HEK293 (cell line): ENCODE data around the gene CD47.

ENCODE experiments used
- CTCF ChIA-PET: fragments of 350-600 bp; formaldehyde crosslinking; extraction: SDS; loops from one replicate; lab custom pipeline; 2021; ENCODE audit warnings: antibody characterized with exemption; lab: Yijun Ruan, JAX
- POLR2A ChIA-PET: fragments of 300-600 bp; formaldehyde crosslinking; extraction: SDS; loops from one replicate; lab custom pipeline; 2020; ENCODE audit warnings: antibody characterized with exemption, inconsistent platforms; lab: Yijun Ruan, JAX
- H3K27ac ChIP-seq: fragments of 200-500 bp; sonication (Bioruptor generic); 2 replicates; pipeline ENCODE4 v1.5.1; 2014; ENCODE audit warnings: low read depth, low read length, control low read depth, inconsistent platforms; ENCODE audit errors: extremely low read depth
- H3K36me3 ChIP-seq, 2 experiments: fragments of 200-500 bp in 1 of 2; sonication (Bioruptor generic) in 1 of 2; 1 replicate in 1 of 2; 2 replicates in 1 of 2; pipeline ENCODE4 v1.5.1; 2014 to 2017; ENCODE audit warnings: inconsistent platforms in 2 of 2, low read length in 2 of 2; ENCODE audit not compliant: control insufficient read depth in 2 of 2, insufficient read depth in 1 of 2
- H3K4me1 ChIP-seq: fragments of 200-500 bp; sonication (Bioruptor generic); 2 replicates; pipeline ENCODE4 v1.5.1; 2014; ENCODE audit warnings: mild to moderate bottlenecking, low read length, inconsistent platforms; ENCODE audit not compliant: control insufficient read depth, insufficient read depth
- H3K4me3 ChIP-seq: 2 replicates; pipeline ENCODE4 v1.5.1; 2011; ENCODE audit warnings: low read depth, mild to moderate bottlenecking, control low read depth, low read length, moderate library complexity
- H3K9me3 ChIP-seq: fragments of 200-500 bp; sonication (Bioruptor generic); 2 replicates; pipeline ENCODE4 v1.5.1; 2014; ENCODE audit warnings: low read depth, low read length, inconsistent platforms; ENCODE audit not compliant: control insufficient read depth, insufficient read depth
- GLI2 ChIP-seq: fragments of 450-650 bp; formaldehyde crosslinking; IDR thresholded peaks from 2 replicates; pipeline ENCODE4; 2017; ENCODE audit warnings: missing biosample characterization, missing genetic modification characterization, low read depth, borderline replicate concordance
- GLIS2 ChIP-seq: fragments of 450-650 bp; formaldehyde crosslinking; IDR thresholded peaks from 2 replicates; pipeline ENCODE4 v1.5.1; 2016; ENCODE audit warnings: missing biosample characterization, missing genetic modification characterization
- HOXD13 ChIP-seq: sonication (generic); formaldehyde crosslinking; IDR thresholded peaks from 2 replicates; pipeline ENCODE4 v1.8.0; 2022; ENCODE audit warnings: missing genetic modification reagents, borderline replicate concordance
- KLF16 ChIP-seq: fragments of 450-650 bp; formaldehyde crosslinking; IDR thresholded peaks from 2 replicates; pipeline ENCODE4 v1.5.1; 2017; ENCODE audit warnings: missing biosample characterization, missing genetic modification characterization
- SCRT1 ChIP-seq: fragments of 450-650 bp; formaldehyde crosslinking; IDR thresholded peaks from 2 replicates; pipeline ENCODE4 v1.5.1; 2016; ENCODE audit warnings: missing biosample characterization, missing genetic modification characterization, borderline replicate concordance
- SP7 ChIP-seq: fragments of 450-650 bp; formaldehyde crosslinking; IDR thresholded peaks from 2 replicates; pipeline ENCODE4 v1.5.1; 2016; ENCODE audit warnings: missing biosample characterization, missing genetic modification characterization
- ZBTB21 ChIP-seq: fragments of 450-650 bp; formaldehyde crosslinking; IDR thresholded peaks from 2 replicates; pipeline ENCODE4 v1.5.1; 2017; ENCODE audit warnings: missing biosample characterization, missing genetic modification characterization
- ZEB2 ChIP-seq: fragments of 450-650 bp; formaldehyde crosslinking; IDR thresholded peaks from 2 replicates; pipeline ENCODE4 v1.5.1; 2016; ENCODE audit warnings: missing biosample characterization, missing genetic modification characterization
- ZIC2 ChIP-seq: fragments of 450-650 bp; formaldehyde crosslinking; IDR thresholded peaks from 2 replicates; pipeline ENCODE4 v1.5.1; 2016; ENCODE audit warnings: missing biosample characterization, missing genetic modification characterization
- ZNF24 ChIP-seq: fragments of 450-650 bp; formaldehyde crosslinking; IDR thresholded peaks from 2 replicates; pipeline ENCODE4 v1.5.1; 2016; ENCODE audit warnings: missing biosample characterization, missing genetic modification characterization
- ZNF324 ChIP-seq: fragments of 450-650 bp; formaldehyde crosslinking; IDR thresholded peaks from 2 replicates; pipeline ENCODE4 v1.5.1; 2016; ENCODE audit warnings: missing biosample characterization, missing genetic modification characterization
- ZNF341 ChIP-seq: fragments of 450-650 bp; formaldehyde crosslinking; IDR thresholded peaks from 2 replicates; pipeline ENCODE4; 2016; ENCODE audit warnings: low read depth, missing biosample characterization, missing genetic modification characterization
- ZNF391 ChIP-seq: fragments of 450-650 bp; formaldehyde crosslinking; IDR thresholded peaks from 2 replicates; pipeline ENCODE4 v1.5.1; 2016; ENCODE audit warnings: low read depth, missing biosample characterization, missing genetic modification characterization, borderline replicate concordance
- ZNF658 ChIP-seq: fragments of 450-650 bp; formaldehyde crosslinking; IDR thresholded peaks from 2 replicates; pipeline ENCODE4; 2016; ENCODE audit warnings: missing biosample characterization, missing genetic modification characterization
- ZSCAN18 ChIP-seq: fragments of 450-650 bp; formaldehyde crosslinking; IDR thresholded peaks from 2 replicates; pipeline ENCODE4 v1.5.1; 2016; ENCODE audit warnings: missing biosample characterization, missing genetic modification characterization
- ZSCAN30 ChIP-seq: fragments of 450-650 bp; IDR thresholded peaks from 2 replicates; pipeline ENCODE4 v1.5.1; 2018; ENCODE audit warnings: missing biosample characterization, mild to moderate bottlenecking, missing genetic modification characterization, moderate library complexity
- ZSCAN5A ChIP-seq: fragments of 450-650 bp; formaldehyde crosslinking; IDR thresholded peaks from 2 replicates; pipeline ENCODE4 v1.5.1; 2016; ENCODE audit warnings: missing biosample characterization, missing genetic modification characterization
- TF ChIP-seq, protein P1 (sequence below): fragments of 450-650 bp; formaldehyde crosslinking; IDR thresholded peaks from 2 replicates; pipeline ENCODE4 v1.5.1; 2016; ENCODE audit warnings: missing biosample characterization, missing genetic modification characterization
- TF ChIP-seq, protein P2 (sequence below): fragments of 450-650 bp; formaldehyde crosslinking; IDR thresholded peaks from 2 replicates; pipeline ENCODE4 v1.5.1; 2016; ENCODE audit warnings: missing biosample characterization, missing genetic modification characterization
- TF ChIP-seq, protein P3 (sequence below): fragments of 450-650 bp; formaldehyde crosslinking; IDR thresholded peaks from 2 replicates; pipeline ENCODE4 v1.5.1; 2016; ENCODE audit warnings: missing biosample characterization, missing genetic modification characterization
- TF ChIP-seq, protein P4 (sequence below): fragments of 450-650 bp; formaldehyde crosslinking; IDR thresholded peaks from 2 replicates; pipeline ENCODE4 v1.5.1; 2017; ENCODE audit warnings: missing biosample characterization, missing genetic modification characterization

The CD47 gene

GRCh38 chr3:108126348-108126747 lies 35.5 kb upstream of the CD47 start (continued):
- TF ChIP-seq KLF16 (tag by site-specific recombination): no peak
- TF ChIP-seq, protein P1, sequence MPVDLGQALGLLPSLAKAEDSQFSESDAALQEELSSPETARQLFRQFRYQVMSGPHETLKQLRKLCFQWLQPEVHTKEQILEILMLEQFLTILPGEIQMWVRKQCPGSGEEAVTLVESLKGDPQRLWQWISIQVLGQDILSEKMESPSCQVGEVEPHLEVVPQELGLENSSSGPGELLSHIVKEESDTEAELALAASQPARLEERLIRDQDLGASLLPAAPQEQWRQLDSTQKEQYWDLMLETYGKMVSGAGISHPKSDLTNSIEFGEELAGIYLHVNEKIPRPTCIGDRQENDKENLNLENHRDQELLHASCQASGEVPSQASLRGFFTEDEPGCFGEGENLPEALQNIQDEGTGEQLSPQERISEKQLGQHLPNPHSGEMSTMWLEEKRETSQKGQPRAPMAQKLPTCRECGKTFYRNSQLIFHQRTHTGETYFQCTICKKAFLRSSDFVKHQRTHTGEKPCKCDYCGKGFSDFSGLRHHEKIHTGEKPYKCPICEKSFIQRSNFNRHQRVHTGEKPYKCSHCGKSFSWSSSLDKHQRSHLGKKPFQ (tag by site-specific recombination): no peak

DNA sequence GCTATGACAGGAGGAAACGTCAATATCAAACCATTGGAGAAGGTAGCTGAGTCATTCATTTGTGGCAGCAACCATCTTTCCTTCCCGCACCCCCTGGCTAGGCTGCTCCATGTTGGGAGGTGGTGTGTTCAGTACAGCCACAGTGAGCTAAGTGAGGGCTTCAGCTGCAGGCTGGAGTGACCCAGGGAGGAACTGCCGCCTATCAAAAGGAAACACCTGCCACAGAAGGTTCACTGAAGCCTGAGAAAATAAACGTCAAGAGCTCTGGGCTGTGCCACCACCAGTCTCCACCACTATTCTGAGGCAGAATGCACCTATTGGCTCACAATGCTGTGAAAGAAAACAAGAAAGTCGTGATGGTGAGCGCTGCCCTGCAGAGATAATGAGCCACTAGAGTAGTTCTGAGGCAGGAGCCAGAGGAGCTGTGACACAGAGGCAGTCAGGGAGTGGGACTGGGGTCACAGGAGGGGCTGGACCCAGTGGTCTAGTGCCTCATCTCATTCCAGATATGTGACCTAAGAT lies 34.8 kb upstream of the CD47 start:
- POLR2A ChIA-PET: no interaction called here
- no peak overlapping the region for H3K27ac ChIP-seq
- CTCF ChIA-PET: interaction anchor here (0.9 kb wide), 1 partner anchor 93 kb away, joined by 3 read pairs; no protein-coding TSS in a partner anchor

DNA sequence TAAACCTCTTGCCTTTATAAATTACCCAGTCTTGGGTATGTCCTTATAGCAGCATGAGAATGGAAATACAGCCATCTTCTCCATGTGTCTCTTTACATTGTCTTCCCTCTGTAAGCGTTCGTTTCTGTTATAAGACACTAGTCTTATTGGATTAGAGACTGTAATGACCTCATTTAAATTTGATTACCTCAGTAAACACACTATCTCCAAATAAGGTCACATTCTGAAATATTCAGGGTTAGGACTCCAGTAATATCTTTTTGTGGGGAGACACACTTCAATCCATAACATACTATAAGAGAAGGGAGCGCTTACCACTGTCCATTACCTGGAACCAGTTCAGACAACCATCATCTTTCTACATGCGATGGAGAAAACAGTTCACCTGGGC lies 34.3 kb upstream of the CD47 start:
- ChIA-PET CTCF (no interaction called here), POLR2A (no interaction called here)
- H3K9me3 ChIP-seq: no peaks in the 10 kb centered on the region
- H3K36me3 ChIP-seq: no peaks in the 10 kb centered on the region
- H3K4me1 ChIP-seq: no peaks in the 10 kb centered on the region
- TF ChIP-seq ZSCAN5A (tag by site-specific recombination) (no peak), ZEB2 (no peak), HOXD13 (CRISPR knock-in tag) (no peak), SCRT1 (tag by site-specific recombination) (no peak), GLIS2 (tag by site-specific recombination) (no peak), ZNF658 (no peak), GLI2 (tag by site-specific recombination) (no peak), ZSCAN18 (tag by site-specific recombination) (no peak), ZNF24 (tag by site-specific recombination) (no peak)
- TF ChIP-seq, protein P2, sequence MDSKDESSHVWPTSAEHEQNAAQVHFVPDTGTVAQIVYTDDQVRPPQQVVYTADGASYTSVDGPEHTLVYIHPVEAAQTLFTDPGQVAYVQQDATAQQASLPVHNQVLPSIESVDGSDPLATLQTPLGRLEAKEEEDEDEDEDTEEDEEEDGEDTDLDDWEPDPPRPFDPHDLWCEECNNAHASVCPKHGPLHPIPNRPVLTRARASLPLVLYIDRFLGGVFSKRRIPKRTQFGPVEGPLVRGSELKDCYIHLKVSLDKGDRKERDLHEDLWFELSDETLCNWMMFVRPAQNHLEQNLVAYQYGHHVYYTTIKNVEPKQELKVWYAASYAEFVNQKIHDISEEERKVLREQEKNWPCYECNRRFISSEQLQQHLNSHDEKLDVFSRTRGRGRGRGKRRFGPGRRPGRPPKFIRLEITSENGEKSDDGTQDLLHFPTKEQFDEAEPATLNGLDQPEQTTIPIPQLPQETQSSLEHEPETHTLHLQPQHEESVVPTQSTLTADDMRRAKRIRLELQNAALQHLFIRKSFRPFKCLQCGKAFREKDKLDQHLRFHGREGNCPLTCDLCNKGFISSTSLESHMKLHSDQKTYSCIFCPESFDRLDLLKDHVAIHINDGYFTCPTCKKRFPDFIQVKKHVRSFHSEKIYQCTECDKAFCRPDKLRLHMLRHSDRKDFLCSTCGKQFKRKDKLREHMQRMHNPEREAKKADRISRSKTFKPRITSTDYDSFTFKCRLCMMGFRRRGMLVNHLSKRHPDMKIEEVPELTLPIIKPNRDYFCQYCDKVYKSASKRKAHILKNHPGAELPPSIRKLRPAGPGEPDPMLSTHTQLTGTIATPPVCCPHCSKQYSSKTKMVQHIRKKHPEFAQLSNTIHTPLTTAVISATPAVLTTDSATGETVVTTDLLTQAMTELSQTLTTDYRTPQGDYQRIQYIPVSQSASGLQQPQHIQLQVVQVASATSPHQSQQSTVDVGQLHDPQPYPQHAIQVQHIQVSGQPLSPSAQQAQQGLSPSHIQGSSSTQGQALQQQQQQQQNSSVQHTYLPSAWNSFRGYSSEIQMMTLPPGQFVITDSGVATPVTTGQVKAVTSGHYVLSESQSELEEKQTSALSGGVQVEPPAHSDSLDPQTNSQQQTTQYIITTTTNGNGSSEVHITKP (tag by site-specific recombination): no peak
- TF ChIP-seq, protein P3, sequence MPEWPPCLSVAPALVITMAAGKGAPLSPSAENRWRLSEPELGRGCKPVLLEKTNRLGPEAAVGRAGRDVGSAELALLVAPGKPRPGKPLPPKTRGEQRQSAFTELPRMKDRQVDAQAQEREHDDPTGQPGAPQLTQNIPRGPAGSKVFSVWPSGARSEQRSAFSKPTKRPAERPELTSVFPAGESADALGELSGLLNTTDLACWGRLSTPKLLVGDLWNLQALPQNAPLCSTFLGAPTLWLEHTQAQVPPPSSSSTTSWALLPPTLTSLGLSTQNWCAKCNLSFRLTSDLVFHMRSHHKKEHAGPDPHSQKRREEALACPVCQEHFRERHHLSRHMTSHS: no peak
- TF ChIP-seq, protein P4, sequence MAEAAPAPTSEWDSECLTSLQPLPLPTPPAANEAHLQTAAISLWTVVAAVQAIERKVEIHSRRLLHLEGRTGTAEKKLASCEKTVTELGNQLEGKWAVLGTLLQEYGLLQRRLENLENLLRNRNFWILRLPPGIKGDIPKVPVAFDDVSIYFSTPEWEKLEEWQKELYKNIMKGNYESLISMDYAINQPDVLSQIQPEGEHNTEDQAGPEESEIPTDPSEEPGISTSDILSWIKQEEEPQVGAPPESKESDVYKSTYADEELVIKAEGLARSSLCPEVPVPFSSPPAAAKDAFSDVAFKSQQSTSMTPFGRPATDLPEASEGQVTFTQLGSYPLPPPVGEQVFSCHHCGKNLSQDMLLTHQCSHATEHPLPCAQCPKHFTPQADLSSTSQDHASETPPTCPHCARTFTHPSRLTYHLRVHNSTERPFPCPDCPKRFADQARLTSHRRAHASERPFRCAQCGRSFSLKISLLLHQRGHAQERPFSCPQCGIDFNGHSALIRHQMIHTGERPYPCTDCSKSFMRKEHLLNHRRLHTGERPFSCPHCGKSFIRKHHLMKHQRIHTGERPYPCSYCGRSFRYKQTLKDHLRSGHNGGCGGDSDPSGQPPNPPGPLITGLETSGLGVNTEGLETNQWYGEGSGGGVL (tag by site-specific recombination): no peak
- H3K27ac ChIP-seq: no peak overlapping the region
- no peak overlapping the region for H3K4me3 ChIP-seq

More for the DNA sequence above, 34.8 kb upstream of the CD47 start:
- no peak overlapping the region for H3K4me3 ChIP-seq
- H3K9me3 ChIP-seq: no peaks in the 10 kb centered on the region
- no peak for TF ChIP-seq ZNF391 (tag by site-specific recombination)
- peak; percentile 74 for TF ChIP-seq ZNF341 (tag by site-specific recombination)
- no peak for TF ChIP-seq SP7 (tag by site-specific recombination)
- TF ChIP-seq ZBTB21 (tag by site-specific recombination): no peak
- no peak for TF ChIP-seq ZNF324 (tag by site-specific recombination)
- no peak for TF ChIP-seq ZSCAN30 (tag by site-specific recombination)
- peak; percentile 68 for TF ChIP-seq ZIC2
- H3K36me3 ChIP-seq: no peaks in the 10 kb centered on the region
- H3K4me1 ChIP-seq: no peaks in the 10 kb centered on the region
